Smooth muscle cell (in vitro differentiated cells): Measurements from ENCODE around the gene HS3ST3B1. TPM values are rescaled to one million over a fixed set of nuclear protein-coding genes. Genes with fewer than 3 reads are reported as not detected.

ENCODE experiments used
- DNase-seq: peaks from one replicate; lab custom pipeline; 2025; ENCODE audit not compliant: unreplicated experiment; lab: John Stamatoyannopoulos, UW
- H2AFZ ChIP-seq: fragments of 200-600 bp; sonication (generic); 2 replicates; pipeline ENCODE4 v1.6.0; 2016; ENCODE audit warnings: antibody characterized with exemption, low read depth, mild to moderate bottlenecking
- H3F3A ChIP-seq: fragments of 200-600 bp; sonication (generic); 2 replicates; pipeline ENCODE4 v1.6.0; 2017; ENCODE audit warnings: antibody characterized with exemption, low read depth
- H3K27ac ChIP-seq: fragments of 200-600 bp; sonication (generic); 2 replicates; pipeline ENCODE4 v1.5.1; 2016; ENCODE audit warnings: low read depth, mild to moderate bottlenecking
- H3K27me3 ChIP-seq: fragments of 200-600 bp; sonication (generic); 2 replicates; pipeline ENCODE4 v1.6.1; 2016; ENCODE audit warnings: low read depth, mild to moderate bottlenecking
- H3K36me3 ChIP-seq: fragments of 200-600 bp; sonication (generic); 2 replicates; pipeline ENCODE4 v1.5.1; 2016; ENCODE audit warnings: low read depth
- H3K4me1 ChIP-seq: fragments of 200-600 bp; sonication (generic); 2 replicates; pipeline ENCODE4 v1.5.1; 2016; ENCODE audit warnings: low read depth
- H3K4me2 ChIP-seq: fragments of 200-600 bp; sonication (generic); 2 replicates; pipeline ENCODE4 v1.6.0; 2016; ENCODE audit warnings: mild to moderate bottlenecking
- H3K4me3 ChIP-seq: fragments of 200-600 bp; sonication (generic); 2 replicates; pipeline ENCODE4 v1.5.1; 2016; ENCODE audit warnings: mild to moderate bottlenecking
- H3K79me2 ChIP-seq: fragments of 200-600 bp; sonication (generic); 2 replicates; pipeline ENCODE4 v1.6.0; 2016; ENCODE audit warnings: low read depth, mild to moderate bottlenecking
- H3K9ac ChIP-seq: fragments of 200-600 bp; sonication (generic); 2 replicates; pipeline ENCODE4 v1.6.0; 2016; ENCODE audit warnings: low read depth
- H3K9me3 ChIP-seq: fragments of 200-600 bp; sonication (generic); replicated peaks from 2 replicates; pipeline ENCODE4 v1.5.1; 2016; ENCODE audit warnings: low read depth
- H4K20me1 ChIP-seq: fragments of 200-600 bp; sonication (generic); 2 replicates; pipeline ENCODE4 v1.6.0; 2016; ENCODE audit warnings: low read depth
- CTCF ChIP-seq: fragments of 200-600 bp; sonication (generic); IDR thresholded peaks from 2 replicates; pipeline ENCODE4 v1.5.1; 2017; ENCODE audit warnings: borderline replicate concordance, mild to moderate bottlenecking, antibody characterized with exemption; ENCODE audit not compliant: insufficient read depth, poor library complexity, severe bottlenecking
- WGBS: methylation state at CpG from one replicate; pipeline ENCODE4 v1.1.7; 2016; ENCODE audit warnings: low lambda C conversion rate; 5-methylcytosine and 5-hydroxymethylcytosine counted together
- polyA plus RNA-seq: library from polyadenylated mRNA; unstranded; fragments of >200 nt; fragmentation: Nextera tagmentation; extraction: Ambion mirVana; gene quantifications from 2 replicates; pipeline ENCODE4 v1.2.1, GENCODE V29; 2016
- total RNA-seq: library from RNA; depleted of rRNA; stranded (reverse); fragments of >200 nt; gene quantifications from 2 replicates; pipeline ENCODE4 v1.2.3, GENCODE V29; 2014

The HS3ST3B1 gene
- total and polyA plus RNA-seq, 2 experiments from 2014 or later, result 11.3 to 17.3 TPM

- DNase-seq, result no peak
- Histone ChIP-seq H3K27ac (peak overlapping the region; percentile 60), H3F3A (no peaks in the 10 kb centered on the region), H3K4me3 (no peak overlapping the region), H3K79me2 (no peaks in the 10 kb centered on the region), H3K9ac (no peak overlapping the region), H3K36me3 (no peaks in the 10 kb centered on the region), H3K27me3 (no peaks in the 10 kb centered on the region), H2AFZ (peak overlapping the region; percentile 29), H4K20me1 (no peaks in the 10 kb centered on the region), H3K4me2 (peak overlapping the region; percentile 5), H3K9me3 (no peaks in the 10 kb centered on the region), H3K4me1 (peaks cover 14% of the 10 kb centered on the region)
- TF ChIP-seq CTCF, result no peak
- 51% methylated on average over 10 of the region's 10 CpGs for WGBS
Observed at GRCh38 chr17:14372905-14373613, 72.2 kb downstream of the HS3ST3B1 start.

- TF ChIP-seq CTCF, result no peak
- Histone ChIP-seq H4K20me1 (no peaks in the 10 kb centered on the region), H3F3A (no peaks in the 10 kb centered on the region), H3K9ac (peak overlapping the region; percentile 49), H3K36me3 (no peaks in the 10 kb centered on the region), H3K4me2 (peak overlapping the region; percentile 37), H2AFZ (no peak overlapping the region), H3K27me3 (no peaks in the 10 kb centered on the region), H3K27ac (peak overlapping the region; percentile 70), H3K79me2 (no peaks in the 10 kb centered on the region), H3K9me3 (no peaks in the 10 kb centered on the region), H3K4me3 (no peak overlapping the region), H3K4me1 (peaks cover 14% of the 10 kb centered on the region)
- DNase-seq, result no peak
- whole genome bisulfite sequencing, result 51% methylated on average over 8 of the region's 8 CpGs
Observed at GRCh38 chr17:14373614-14374259, 72.9 kb downstream of the HS3ST3B1 start.

GRCh38 chr17:14374268-14374667 lies 73.4 kb downstream of the HS3ST3B1 start:
- no peak for DNase-seq

More at GRCh38 chr17:14374268-14374667, 73.4 kb downstream of the HS3ST3B1 start:
- Histone ChIP-seq H4K20me1 (no peaks in the 10 kb centered on the region), H2AFZ (no peak overlapping the region), H3K9me3 (no peaks in the 10 kb centered on the region), H3K9ac (peak overlapping the region; percentile 49), H3K4me3 (no peak overlapping the region), H3K4me1 (peaks cover 14% of the 10 kb centered on the region), H3K4me2 (peak overlapping the region; percentile 37), H3F3A (no peaks in the 10 kb centered on the region), H3K27ac (peak overlapping the region; percentile 70), H3K36me3 (no peaks in the 10 kb centered on the region), H3K79me2 (no peaks in the 10 kb centered on the region), H3K27me3 (no peaks in the 10 kb centered on the region)
- 95% methylated on average over 1 of the region's 1 CpG for WGBS
- TF ChIP-seq CTCF, result no peak
